Measurements from ENCODE around the gene UBE2G1.
"Not testable (repeated sequence)": the region's sequence is repeated elsewhere in the genome, so short reads cannot be mapped to it uniquely, and the experiment has no call there.

The UBE2G1 gene

GRCh38 chr17:4397840-4398239 lies 31.4 kb upstream of the UBE2G1 start:
- H3K9me3 ChIP-seq (ENCODE audit: control insufficient read depth in 1 of 2, low read length in 2 of 2): no peaks in the 10 kb centered on the region
- no peaks in the 10 kb centered on the region for H3K27me3 ChIP-seq (ENCODE audit: control insufficient read depth in 1 of 2, insufficient read depth in 2 of 2, low read length in 2 of 2)
- no peak overlapping the region for H3K27ac ChIP-seq (ENCODE audit: low read depth, low read length)
- no peak overlapping the region for H3K9ac ChIP-seq (ENCODE audit: low read depth in 1 of 2, low read length in 2 of 2)
- H3K4me1 ChIP-seq (ENCODE audit: control insufficient read depth in 1 of 2, insufficient read depth in 2 of 2, low read length in 2 of 2): peaks cover 9 to 15% of the 10 kb centered on the region in 2 donors
- H3K36me3 ChIP-seq (ENCODE audit: control insufficient read depth in 1 of 2, insufficient read depth in 2 of 2, low read length in 2 of 2): no peaks in the 10 kb centered on the region
- no peak overlapping the region for H3K4me3 ChIP-seq (ENCODE audit: low read depth in 1 of 2, low read length in 2 of 2)

GRCh38 chr17:4395111-4395478 lies 28.6 kb upstream of the UBE2G1 start:
- H3K36me3 ChIP-seq (ENCODE audit: control insufficient read depth in 1 of 2, insufficient read depth in 2 of 2, low read length in 2 of 2): no peaks in the 10 kb centered on the region
- H3K4me1 ChIP-seq (ENCODE audit: control insufficient read depth in 1 of 2, insufficient read depth in 2 of 2, low read length in 2 of 2): peaks cover 9 to 15% of the 10 kb centered on the region in 2 donors
- H3K9me3 ChIP-seq (ENCODE audit: control insufficient read depth in 1 of 2, low read length in 2 of 2): no peaks in the 10 kb centered on the region
- H3K4me3 ChIP-seq (ENCODE audit: low read depth in 1 of 2, low read length in 2 of 2): no peak overlapping the region
- no peak overlapping the region for H3K9ac ChIP-seq (ENCODE audit: low read depth in 1 of 2, low read length in 2 of 2)
- no peak overlapping the region for H3K27ac ChIP-seq (ENCODE audit: low read depth, low read length)
- no peaks in the 10 kb centered on the region for H3K27me3 ChIP-seq (ENCODE audit: control insufficient read depth in 1 of 2, insufficient read depth in 2 of 2, low read length in 2 of 2)

- Histone ChIP-seq H3K36me3 (ENCODE audit: control insufficient read depth in 1 of 2, insufficient read depth in 2 of 2, low read length in 2 of 2) (no peaks in the 10 kb centered on the region), H3K9ac (ENCODE audit: low read depth in 1 of 2, low read length in 2 of 2) (no peak overlapping the region), H3K27ac (ENCODE audit: low read depth, low read length) (no peak overlapping the region), H3K27me3 (ENCODE audit: control insufficient read depth in 1 of 2, insufficient read depth in 2 of 2, low read length in 2 of 2) (no peaks in the 10 kb centered on the region), H3K4me1 (ENCODE audit: control insufficient read depth in 1 of 2, insufficient read depth in 2 of 2, low read length in 2 of 2) (peaks cover 9 to 15% of the 10 kb centered on the region in 2 donors), H3K9me3 (ENCODE audit: control insufficient read depth in 1 of 2, low read length in 2 of 2) (no peaks in the 10 kb centered on the region), H3K4me3 (ENCODE audit: low read depth in 1 of 2, low read length in 2 of 2) (no peak overlapping the region)
Measured at GRCh38 chr17:4394208-4395110, 28.0 kb upstream of the UBE2G1 start.

GRCh38 chr17:4393806-4394205 lies 27.3 kb upstream of the UBE2G1 start:
- Histone ChIP-seq H3K9ac (ENCODE audit: low read depth in 1 of 2, low read length in 2 of 2) (no peak overlapping the region), H3K27me3 (ENCODE audit: control insufficient read depth in 1 of 2, insufficient read depth in 2 of 2, low read length in 2 of 2) (no peaks in the 10 kb centered on the region), H3K36me3 (ENCODE audit: control insufficient read depth in 1 of 2, insufficient read depth in 2 of 2, low read length in 2 of 2) (no peaks in the 10 kb centered on the region), H3K4me1 (ENCODE audit: control insufficient read depth in 1 of 2, insufficient read depth in 2 of 2, low read length in 2 of 2) (peaks cover 9 to 15% of the 10 kb centered on the region in 2 donors), H3K4me3 (ENCODE audit: low read depth in 1 of 2, low read length in 2 of 2) (no peak overlapping the region), H3K27ac (ENCODE audit: low read depth, low read length) (no peak overlapping the region), H3K9me3 (ENCODE audit: control insufficient read depth in 1 of 2, low read length in 2 of 2) (no peaks in the 10 kb centered on the region)

GRCh38 chr17:4389079-4389478 lies 22.6 kb upstream of the UBE2G1 start:
- Histone ChIP-seq H3K27me3 (ENCODE audit: control insufficient read depth in 1 of 2, insufficient read depth in 2 of 2, low read length in 2 of 2) (no peaks in the 10 kb centered on the region), H3K36me3 (ENCODE audit: control insufficient read depth in 1 of 2, insufficient read depth in 2 of 2, low read length in 2 of 2) (no peaks in the 10 kb centered on the region), H3K27ac (ENCODE audit: low read depth, low read length) (no peak overlapping the region), H3K4me1 (ENCODE audit: control insufficient read depth in 1 of 2, insufficient read depth in 2 of 2, low read length in 2 of 2) (peaks cover 0 to 2% of the 10 kb centered on the region in 2 donors), H3K9ac (ENCODE audit: low read depth in 1 of 2, low read length in 2 of 2) (no peak overlapping the region), H3K4me3 (ENCODE audit: low read depth in 1 of 2, low read length in 2 of 2) (no peak overlapping the region), H3K9me3 (ENCODE audit: control insufficient read depth in 1 of 2, low read length in 2 of 2) (no peaks in the 10 kb centered on the region)

- Histone ChIP-seq H3K9ac (ENCODE audit: low read depth in 1 of 2, low read length in 2 of 2) (no peak overlapping the region), H3K9me3 (ENCODE audit: control insufficient read depth in 1 of 2, low read length in 2 of 2) (no peaks in the 10 kb centered on the region), H3K4me3 (ENCODE audit: low read depth in 1 of 2, low read length in 2 of 2) (no peak overlapping the region), H3K27me3 (ENCODE audit: control insufficient read depth in 1 of 2, insufficient read depth in 2 of 2, low read length in 2 of 2) (no peaks in the 10 kb centered on the region), H3K4me1 (ENCODE audit: control insufficient read depth in 1 of 2, insufficient read depth in 2 of 2, low read length in 2 of 2) (no peaks in the 10 kb centered on the region), H3K36me3 (ENCODE audit: control insufficient read depth in 1 of 2, insufficient read depth in 2 of 2, low read length in 2 of 2) (no peaks in the 10 kb centered on the region), H3K27ac (ENCODE audit: low read depth, low read length) (no peak overlapping the region)
Measured at GRCh38 chr17:4387137-4387536, 20.7 kb upstream of the UBE2G1 start.

- H3K4me3 ChIP-seq (ENCODE audit: low read depth in 1 of 2, low read length in 2 of 2): no peak overlapping the region
- H3K27me3 ChIP-seq (ENCODE audit: control insufficient read depth in 1 of 2, insufficient read depth in 2 of 2, low read length in 2 of 2): no peaks in the 10 kb centered on the region
- H3K9me3 ChIP-seq (ENCODE audit: control insufficient read depth in 1 of 2, low read length in 2 of 2): no peaks in the 10 kb centered on the region
- H3K4me1 ChIP-seq (ENCODE audit: control insufficient read depth in 1 of 2, insufficient read depth in 2 of 2, low read length in 2 of 2): no peaks in the 10 kb centered on the region
- no peaks in the 10 kb centered on the region for H3K36me3 ChIP-seq (ENCODE audit: control insufficient read depth in 1 of 2, insufficient read depth in 2 of 2, low read length in 2 of 2)
- H3K9ac ChIP-seq (ENCODE audit: low read depth in 1 of 2, low read length in 2 of 2): no peak overlapping the region
- H3K27ac ChIP-seq (ENCODE audit: low read depth, low read length): no peak overlapping the region
Measured at GRCh38 chr17:4386406-4386805, 19.9 kb upstream of the UBE2G1 start.

GRCh38 chr17:4381690-4382671 lies 15.5 kb upstream of the UBE2G1 start:
- no peaks in the 10 kb centered on the region for H3K4me1 ChIP-seq (ENCODE audit: control insufficient read depth in 1 of 2, insufficient read depth in 2 of 2, low read length in 2 of 2)
- H3K4me3 ChIP-seq (ENCODE audit: low read depth in 1 of 2, low read length in 2 of 2): no peak overlapping the region
- H3K27ac ChIP-seq (ENCODE audit: low read depth, low read length): no peak overlapping the region
- no peak overlapping the region for H3K9ac ChIP-seq (ENCODE audit: low read depth in 1 of 2, low read length in 2 of 2)
- no peaks in the 10 kb centered on the region for H3K36me3 ChIP-seq (ENCODE audit: control insufficient read depth in 1 of 2, insufficient read depth in 2 of 2, low read length in 2 of 2)
- no peaks in the 10 kb centered on the region for H3K27me3 ChIP-seq (ENCODE audit: control insufficient read depth in 1 of 2, insufficient read depth in 2 of 2, low read length in 2 of 2)
- H3K9me3 ChIP-seq (ENCODE audit: control insufficient read depth in 1 of 2, low read length in 2 of 2): no peaks in the 10 kb centered on the region

- Histone ChIP-seq H3K27ac (ENCODE audit: low read depth, low read length) (no peak overlapping the region), H3K36me3 (ENCODE audit: control insufficient read depth in 1 of 2, insufficient read depth in 2 of 2, low read length in 2 of 2) (no peaks in the 10 kb centered on the region), H3K9me3 (ENCODE audit: control insufficient read depth in 1 of 2, low read length in 2 of 2) (no peaks in the 10 kb centered on the region), H3K27me3 (ENCODE audit: control insufficient read depth in 1 of 2, insufficient read depth in 2 of 2, low read length in 2 of 2) (no peaks in the 10 kb centered on the region), H3K9ac (ENCODE audit: low read depth in 1 of 2, low read length in 2 of 2) (no peak overlapping the region), H3K4me3 (ENCODE audit: low read depth in 1 of 2, low read length in 2 of 2) (no peak overlapping the region), H3K4me1 (ENCODE audit: control insufficient read depth in 1 of 2, insufficient read depth in 2 of 2, low read length in 2 of 2) (peaks cover 0 to 4% of the 10 kb centered on the region in 2 donors)
Measured at GRCh38 chr17:4378626-4379025, 12.2 kb upstream of the UBE2G1 start.

- H3K4me1 ChIP-seq (ENCODE audit: control insufficient read depth in 1 of 2, insufficient read depth in 2 of 2, low read length in 2 of 2): not testable (repeated sequence)
Measured at GRCh38 chr17:4377247-4377646, 10.8 kb upstream of the UBE2G1 start.

More at GRCh38 chr17:4377247-4377646, 10.8 kb upstream of the UBE2G1 start:
- H3K36me3 ChIP-seq (ENCODE audit: control insufficient read depth in 1 of 2, insufficient read depth in 2 of 2, low read length in 2 of 2); H3K9ac ChIP-seq (ENCODE audit: low read depth in 1 of 2, low read length in 2 of 2); H3K4me3 ChIP-seq (ENCODE audit: low read depth in 1 of 2, low read length in 2 of 2); H3K9me3 ChIP-seq (ENCODE audit: control insufficient read depth in 1 of 2, low read length in 2 of 2); H3K27me3 ChIP-seq (ENCODE audit: control insufficient read depth in 1 of 2, insufficient read depth in 2 of 2, low read length in 2 of 2); H3K27ac ChIP-seq (ENCODE audit: low read depth, low read length): not testable (repeated sequence)
